ENCODE data around the gene TEKT5. TPM values are rescaled to one million over a fixed set of nuclear protein-coding genes. Genes with fewer than 3 reads are reported as not detected.

The TEKT5 gene
- total RNA-seq, 4 donors from 2014 or later: not detected

- no peak for TF ChIP-seq CTCF (IDR thresholded peaks at IDR 0.05)
- ATAC-seq (ENCODE audit: low FRiP score): no peak
- DNase-seq (ENCODE audit: low spot score): no peak
Measured at GRCh38 chr16:10581507-10581906, 113.2 kb downstream of the TEKT5 start.

GRCh38 chr16:10580883-10581247 lies 113.9 kb downstream of the TEKT5 start:
- no peak for ATAC-seq (ENCODE audit: low FRiP score)
- no peak for TF ChIP-seq CTCF (IDR thresholded peaks at IDR 0.05)
- no peak for DNase-seq (ENCODE audit: low spot score)

GRCh38 chr16:10579965-10580882 lies 114.5 kb downstream of the TEKT5 start, which contains the start of gene EMP2:
EMP2 (minus strand) TSS chr16:10580598; CDS start chr16:10547617, 32,981 bp downstream.
- peak; percentile 38 for DNase-seq (ENCODE audit: low spot score)
- TF ChIP-seq CTCF (IDR thresholded peaks at IDR 0.05): peak in 2 of 3 donors; percentile 4 to 22
- peak; percentile 90 for ATAC-seq (ENCODE audit: low FRiP score)

- ATAC-seq (ENCODE audit: low FRiP score): no peak
- TF ChIP-seq CTCF (IDR thresholded peaks at IDR 0.05): no peak
- no peak for DNase-seq (ENCODE audit: low spot score)
Measured at GRCh38 chr16:10579575-10579964, 115.2 kb downstream of the TEKT5 start.

GRCh38 chr16:10578474-10579316 lies 116.0 kb downstream of the TEKT5 start:
- ATAC-seq (ENCODE audit: low FRiP score) (no peak), DNase-seq (ENCODE audit: low spot score) (no peak)
- no peak for TF ChIP-seq CTCF (IDR thresholded peaks at IDR 0.05)

Small RNA genes lying within 50 kb of the gene (small RNA-seq; reads per million reads assigned to genes)
- gene MTND4LP24 (not detected), gene MTND6P33 (not detected)

Other genes starting within 250 kb of the TEKT5 start
- gene EMP2, start 114.3 kb downstream of the TEKT5 start, total RNA-seq: 10 to 100 TPM; 36.7 to 80.4 (median 50.1) TPM
- 10 to 100 TPM; 22.0 to 31.7 (median 22.4) TPM for gene NUBP1, start 48.9 kb upstream of the TEKT5 start, total RNA-seq
- 1 to 10 TPM in 2 of 4 donors, under 1 TPM in 2; 0.25 to 1.5 (median 0.84) TPM for gene TVP23A, start 123.9 kb upstream of the TEKT5 start, total RNA-seq
- 100 to 1,000 TPM in 1 of 4 donors, 10 to 100 TPM in 1, 1 to 10 TPM in 2; 3.2 to 101 (median 11.2) TPM for gene CIITA, start 182.3 kb upstream of the TEKT5 start, total RNA-seq
- 10 to 100 TPM; 56.8 to 71.5 (median 64.5) TPM for gene DEXI, start 247.5 kb upstream of the TEKT5 start, total RNA-seq
- 10 to 100 TPM; 24.0 to 36.9 (median 29.5) TPM for gene CLEC16A, start 249.6 kb upstream of the TEKT5 start, total RNA-seq

All from omental fat pad (tissue), 4 donors.